CD1c-positive myeloid dendritic cell (primary cell): ENCODE data around the gene MMS19.
"Not testable (repeated sequence)": the region's sequence is repeated elsewhere in the genome, so short reads cannot be mapped to it uniquely, and the experiment has no call there.

Source experiments
- DNase-seq: peaks from one replicate; pipeline ENCODE4 v3.0.0-alpha.2; 2016; ENCODE audit errors: extremely low spot score

The MMS19 gene

DNA sequence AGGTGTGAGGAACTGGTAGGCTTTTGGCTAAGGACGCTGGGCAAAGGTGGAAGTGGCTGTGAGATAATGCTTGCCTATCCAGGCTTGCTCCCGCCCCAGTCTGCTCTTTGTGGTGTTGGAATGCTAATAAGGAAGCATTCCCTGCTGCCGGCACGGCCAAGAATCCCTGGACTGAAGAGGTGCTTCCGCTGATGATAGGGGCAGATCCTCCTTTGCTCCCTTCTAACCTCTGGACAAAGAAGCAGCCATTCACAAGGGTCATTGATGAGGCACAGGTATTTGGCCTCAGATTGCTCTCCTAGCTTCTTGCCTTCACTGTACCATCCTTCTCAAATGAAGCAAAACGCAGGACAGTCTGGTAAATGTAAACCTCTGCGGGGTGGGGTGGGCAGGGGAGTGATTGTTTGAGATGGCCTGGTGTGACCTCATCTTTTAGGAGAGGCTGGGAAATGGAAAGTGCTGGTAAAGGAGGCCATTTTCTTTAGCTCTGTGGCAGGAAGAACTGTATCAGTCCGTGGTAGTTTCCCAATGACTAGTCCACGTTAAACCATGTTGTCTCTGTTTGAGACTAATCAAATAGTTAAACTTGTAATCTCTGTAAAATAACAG is 70.5 kb downstream of the MMS19 start:
- DNase-seq, result peak; percentile 22

DNA sequence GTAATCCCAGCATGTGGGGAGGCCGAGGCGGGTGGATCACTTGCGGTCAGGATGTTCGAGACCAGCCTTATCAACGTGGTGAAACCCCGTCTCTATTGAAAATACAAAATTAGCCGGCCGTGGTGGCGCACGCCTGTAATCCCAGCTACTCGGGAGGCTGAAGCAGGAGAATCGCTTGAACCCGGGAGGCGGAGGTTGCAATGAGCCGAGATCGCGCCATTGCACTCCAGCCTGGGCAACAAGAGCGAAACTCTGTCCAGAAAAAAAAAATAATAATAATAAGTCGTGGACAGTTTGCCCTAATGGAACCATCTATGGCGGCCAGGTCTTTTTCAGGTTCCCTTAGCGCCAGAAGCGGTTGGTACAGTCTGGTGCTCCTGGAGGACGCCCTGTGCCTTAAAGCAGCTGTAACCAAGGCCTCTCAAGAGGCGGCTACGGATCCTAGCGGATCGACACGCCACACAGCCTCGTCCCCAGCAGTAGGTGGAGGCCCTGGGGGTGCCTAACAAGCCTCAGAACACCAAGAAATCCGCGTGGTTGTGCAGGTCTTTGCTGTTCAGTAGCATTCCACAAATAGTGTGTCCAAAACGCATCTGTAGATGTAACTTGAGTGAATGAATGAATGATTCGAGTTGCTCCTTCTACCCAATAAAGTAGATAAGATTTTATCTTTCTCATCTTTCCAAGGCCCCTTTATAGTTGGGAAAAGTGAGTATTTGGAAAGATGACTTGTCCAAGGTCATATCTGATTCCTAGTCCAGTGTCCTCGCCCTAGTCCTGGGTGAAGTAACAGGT is 71.2 kb downstream of the MMS19 start:
- DNase-seq, result no peak

DNA sequence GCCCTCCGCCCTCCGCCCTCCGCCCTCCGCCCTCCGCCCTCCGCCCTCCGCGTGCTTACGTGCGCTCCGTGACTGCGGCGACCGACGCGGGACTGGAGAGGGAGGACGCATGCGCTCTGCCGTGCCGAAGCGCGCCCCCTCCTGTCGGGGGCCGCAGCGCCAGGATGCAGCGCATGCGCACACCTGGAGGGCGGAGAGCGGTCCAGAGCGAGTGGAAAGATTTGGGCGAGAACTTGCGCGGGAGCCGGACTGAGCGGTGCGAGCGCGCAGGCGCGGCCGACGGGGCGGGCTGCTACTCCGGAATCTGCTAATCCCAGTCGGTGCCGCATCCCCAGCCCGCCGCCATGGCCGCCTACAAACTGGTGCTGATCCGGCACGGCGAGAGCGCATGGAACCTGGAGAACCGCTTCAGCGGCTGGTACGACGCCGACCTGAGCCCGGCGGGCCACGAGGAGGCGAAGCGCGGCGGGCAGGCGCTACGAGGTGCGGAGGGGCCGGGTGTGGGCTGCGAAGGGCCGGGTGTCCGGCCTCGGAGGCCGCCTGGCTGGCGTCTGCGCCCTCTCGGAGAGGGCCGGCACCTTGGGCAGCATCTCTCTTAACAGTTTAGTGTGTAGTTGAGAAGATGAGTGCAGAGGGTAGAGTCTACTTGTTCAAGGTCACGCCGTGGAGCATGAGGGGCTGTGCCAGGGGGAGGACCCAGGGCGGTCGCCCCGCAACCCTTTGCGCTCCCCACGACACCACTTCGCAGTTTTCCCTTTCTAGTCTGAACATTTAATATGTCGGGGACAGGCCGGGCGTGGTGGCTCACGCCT is 72.1 kb downstream of the MMS19 start, which contains the start of gene PGAM1:
Gene PGAM1, plus strand, starts transcription at position 228 of the 812 bp plus-strand sequence. Its CDS starts 117 bp downstream, at position 345.
- DNase-seq, result peak; percentile 98

DNA sequence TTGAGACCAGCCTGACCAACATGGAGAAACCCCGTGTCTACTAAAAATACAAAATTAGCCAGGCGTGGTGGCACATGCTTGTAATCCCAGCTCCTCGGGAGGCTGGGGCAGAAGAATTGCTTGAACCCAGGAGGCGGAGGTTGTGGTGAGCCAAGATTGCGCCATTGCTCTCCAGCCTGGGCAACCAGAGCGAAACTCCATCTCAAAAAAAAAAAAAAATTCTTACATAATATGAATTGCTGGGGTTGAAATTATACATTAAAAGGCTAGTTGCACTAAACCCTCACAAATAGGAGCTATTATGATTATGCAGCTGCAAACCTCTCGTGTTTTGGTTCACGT is 74.5 kb downstream of the MMS19 start:
- DNase-seq, result not testable (repeated sequence)

DNA sequence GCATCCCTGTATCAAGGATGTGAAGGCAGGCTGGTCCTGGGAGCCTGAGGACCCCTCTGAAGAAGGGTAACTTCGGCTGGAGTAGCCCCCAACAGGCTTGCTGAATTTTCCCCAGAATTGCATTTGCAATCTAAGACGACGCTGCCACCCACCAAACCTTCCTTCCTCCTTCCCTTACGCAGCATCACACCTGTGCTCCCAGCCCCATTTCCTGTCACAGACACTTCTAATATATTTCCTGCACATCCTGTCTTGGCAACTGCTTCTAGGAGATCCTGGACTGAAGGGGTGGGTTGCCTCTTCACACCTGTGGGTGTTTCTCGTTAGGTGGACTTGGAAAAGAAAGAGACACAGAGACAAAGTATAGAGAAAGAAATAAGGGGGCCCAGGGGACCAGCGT is 81.7 kb downstream of the MMS19 start:
- DNase-seq, result no peak

DNA sequence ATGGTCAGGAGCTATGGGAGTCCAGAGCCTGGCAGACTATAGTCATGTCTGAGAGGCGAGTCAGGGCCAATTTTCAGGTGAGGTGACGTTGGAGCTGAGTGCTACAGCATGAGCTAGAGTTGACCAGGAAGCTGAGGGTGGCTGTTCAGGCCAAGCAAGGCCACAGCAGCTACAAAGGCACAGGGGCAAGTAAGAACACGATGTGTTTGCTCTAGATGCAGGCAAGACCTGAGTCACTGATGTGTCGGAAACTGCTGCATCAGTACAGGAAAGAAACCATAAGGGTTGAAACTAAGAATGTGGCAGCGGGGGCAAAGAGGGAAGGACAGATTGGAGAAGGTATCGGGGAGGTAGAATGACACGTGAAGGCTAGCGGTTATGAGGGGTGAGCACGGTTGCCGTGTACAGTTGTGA is 85.3 kb downstream of the MMS19 start:
- no peak for DNase-seq

DNA sequence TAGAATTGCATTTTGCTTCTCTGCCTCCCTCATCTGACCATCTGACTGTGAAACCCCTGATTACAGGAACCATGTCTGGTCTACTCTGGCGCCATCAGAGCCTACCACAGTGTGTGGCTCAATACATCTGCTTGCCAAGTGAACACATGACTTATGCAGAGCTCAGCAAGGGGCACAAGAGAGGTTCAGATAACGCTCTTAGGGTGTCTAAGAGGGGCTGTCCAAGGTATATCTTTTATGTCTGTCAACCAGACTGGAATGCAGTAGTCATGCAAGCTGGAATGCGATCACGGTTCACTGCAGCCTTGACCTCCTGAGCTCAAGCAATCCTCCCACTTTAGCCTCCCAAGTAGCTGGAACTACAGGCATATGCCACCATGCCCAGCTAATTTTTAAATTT is 86.8 kb downstream of the MMS19 start:
- DNase-seq, result peak; percentile 38

DNA sequence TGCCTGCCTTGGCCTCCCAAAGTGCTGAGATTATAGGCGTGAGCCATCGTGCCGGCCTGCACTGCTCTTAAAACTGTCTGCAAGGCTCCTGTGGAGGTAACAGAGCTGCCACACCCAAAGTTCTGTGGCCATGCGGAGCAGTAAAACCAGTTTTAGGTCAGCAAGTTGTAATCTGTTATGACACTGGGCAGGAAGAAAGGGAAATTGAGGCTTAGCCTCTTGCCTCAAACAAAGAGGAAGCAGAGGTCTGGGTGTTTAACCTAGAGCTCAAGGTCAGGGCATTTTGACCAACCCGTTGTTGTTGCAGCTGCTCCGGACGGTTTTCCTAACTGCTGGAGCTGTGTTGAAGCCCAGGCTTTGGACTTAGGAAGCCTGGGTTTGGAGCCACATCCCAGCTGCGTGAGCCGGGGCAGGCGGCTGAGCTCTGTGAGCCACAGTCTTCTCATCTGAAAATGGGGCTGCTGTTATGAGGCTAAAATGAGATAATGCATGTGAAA is 89.7 kb downstream of the MMS19 start:
- DNase-seq, result peak; percentile 67
